ENCODE measurements around the gene LAD1. TPM values are rescaled to one million over a fixed set of nuclear protein-coding genes. Genes with fewer than 3 reads are reported as not detected.

The LAD1 gene
- total RNA-seq: not detected

GRCh38 chr1:201399018-201399351 lies at the start of gene LAD1:
TSS of gene LAD1 (minus strand) at chr1:201399324. CDS start at chr1:201399306, 18 bp downstream.

GRCh38 chr1:201377611-201378092 lies 21.5 kb downstream of the LAD1 start, which contains the start of gene TNNT2:
TSS of gene TNNT2 (minus strand) at chr1:201377680. CDS start at chr1:201373254, 4,426 bp downstream.

Other genes starting within 250 kb of the LAD1 start
- 10 to 100 TPM; 18.2 to 19.7 TPM for gene TMEM9, start 244.8 kb downstream of the LAD1 start, total RNA-seq
- gene IGFN1, start 208.5 kb downstream of the LAD1 start, total RNA-seq: not detected
- gene PKP1, start 115.8 kb downstream of the LAD1 start, total RNA-seq: not detected
- gene TNNT2, start 21.6 kb downstream of the LAD1 start, total RNA-seq: not detected
- not detected for gene TNNI1, start 22.4 kb upstream of the LAD1 start, total RNA-seq
- 10 to 100 TPM; 11.4 to 14.6 TPM for gene PHLDA3, start 69.9 kb upstream of the LAD1 start, total RNA-seq
- 10 to 100 TPM; 65.6 to 67.5 TPM for gene CSRP1, start 107.8 kb upstream of the LAD1 start, total RNA-seq
- gene NAV1, start 139.8 kb upstream of the LAD1 start, total RNA-seq: 1 to 10 TPM; 2.1 to 2.5 TPM